Epithelial cell of prostate (primary cell): Measurements from ENCODE around the gene CCT4.
"Not testable (repeated sequence)": the region's sequence is repeated elsewhere in the genome, so short reads cannot be mapped to it uniquely, and the experiment has no call there.

Experiments used
- DNase-seq: peaks from one replicate; pipeline ENCODE4 v3.0.0-alpha.2; 2011; ENCODE audit warnings: low read depth, low spot score
- H3K27ac ChIP-seq: fragments of 450-650 bp; 2 replicates; pipeline ENCODE4 v1.5.1; 2017; ENCODE audit warnings: mild to moderate bottlenecking

Gene CCT4

GRCh38 chr2:61882850-61883249 is 5.6 kb downstream of the CCT4 start:
- no peak for DNase-seq
- no peak overlapping the region for H3K27ac ChIP-seq

DNA sequence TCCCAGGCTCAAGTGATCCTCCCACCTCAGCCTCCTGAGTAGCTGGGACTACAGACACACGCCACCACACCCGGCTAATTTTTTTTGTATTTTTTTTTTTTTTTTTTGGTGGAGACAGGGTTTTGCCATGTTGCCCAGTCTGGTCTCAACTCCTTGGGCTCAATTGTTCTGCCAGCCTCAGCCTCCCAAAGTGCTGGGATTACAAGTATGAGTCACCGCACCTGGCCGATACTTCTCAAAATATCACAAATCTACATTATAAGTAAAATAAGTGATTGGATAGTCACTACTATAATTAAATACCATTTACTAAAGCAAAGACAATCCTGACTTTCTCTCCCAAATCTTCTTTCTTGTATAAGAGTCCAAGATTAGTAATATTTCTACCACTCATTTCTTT is 9.1 kb downstream of the CCT4 start:
- peak overlapping the region; percentile 54 for H3K27ac ChIP-seq

GRCh38 chr2:61878761-61879160 is 9.7 kb downstream of the CCT4 start:
- H3K27ac ChIP-seq, result peak overlapping the region; percentile 54
- DNase-seq, result no peak

More for the DNA sequence above, 9.1 kb downstream of the CCT4 start:
- not testable (repeated sequence) for DNase-seq

GRCh38 chr2:61877571-61878245 is 10.7 kb downstream of the CCT4 start:
- peak overlapping the region; percentile 54 for H3K27ac ChIP-seq
- no peak for DNase-seq

DNA sequence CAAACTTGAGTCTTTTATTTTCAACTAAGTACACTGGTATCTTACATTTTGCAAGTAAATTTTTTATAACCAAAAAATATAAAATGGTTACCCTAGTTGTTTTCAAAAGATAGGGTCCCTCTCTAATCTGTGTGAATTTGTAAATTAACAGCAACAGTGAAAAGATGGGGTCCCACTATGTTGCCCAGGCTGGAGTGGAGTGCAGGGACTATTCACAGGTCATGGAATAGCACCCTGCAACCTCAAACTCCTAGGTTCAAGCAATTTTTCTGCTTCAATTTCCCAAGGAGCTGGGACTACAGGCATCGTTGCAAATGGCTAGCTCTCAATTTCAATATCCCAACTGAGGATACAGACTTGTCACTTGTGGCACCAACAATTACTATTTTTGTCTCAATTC is 12.1 kb downstream of the CCT4 start:
- no peak for DNase-seq
- no peak overlapping the region for H3K27ac ChIP-seq

GRCh38 chr2:61866482-61867089 is 21.9 kb downstream of the CCT4 start:
- not testable (repeated sequence) for H3K27ac ChIP-seq, DNase-seq

DNA sequence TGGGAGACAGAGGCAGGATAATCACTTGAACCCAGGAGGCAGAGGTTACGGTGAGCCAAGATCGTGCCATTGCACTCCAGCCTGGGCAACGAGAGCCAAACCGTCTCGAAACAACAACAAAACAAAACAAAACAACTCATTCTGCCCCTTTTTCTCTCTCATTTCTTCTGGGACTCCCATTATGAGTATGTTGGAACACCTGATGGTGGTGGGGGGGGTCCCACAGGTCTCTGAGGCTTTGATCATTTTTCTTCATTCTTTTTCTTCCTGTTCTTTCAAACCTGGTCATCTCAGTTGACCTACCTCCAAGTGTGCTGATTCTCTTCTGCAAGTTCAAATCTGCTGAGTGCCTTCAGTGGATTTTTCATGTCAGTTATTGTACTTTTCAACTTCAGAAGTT is 26.4 kb downstream of the CCT4 start:
- no peak for DNase-seq
- no peak overlapping the region for H3K27ac ChIP-seq

DNA sequence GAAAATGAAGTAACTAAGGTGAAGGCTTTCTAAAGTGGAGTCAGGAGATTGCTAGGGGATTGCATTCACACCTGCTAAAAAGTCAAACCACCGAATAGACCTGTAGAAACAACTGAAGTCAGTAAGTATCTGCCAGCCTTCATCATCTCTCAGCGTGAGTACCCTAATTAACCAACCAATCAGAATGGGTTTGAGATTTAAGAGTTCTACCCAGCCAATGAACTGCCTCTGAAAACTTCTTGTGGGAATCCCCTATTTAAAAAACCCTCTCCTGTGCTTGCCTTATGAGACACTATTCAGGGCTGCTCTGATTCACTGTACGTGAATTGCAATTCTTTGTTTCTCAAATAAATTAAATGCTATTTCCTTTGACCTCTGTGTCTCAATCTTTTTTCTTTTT is 31.2 kb downstream of the CCT4 start:
- H3K27ac ChIP-seq, result no peak overlapping the region
- no peak for DNase-seq

GRCh38 chr2:61855318-61855613 is 33.2 kb downstream of the CCT4 start:
- H3K27ac ChIP-seq, result peak overlapping the region; percentile 40
- no peak for DNase-seq

DNA sequence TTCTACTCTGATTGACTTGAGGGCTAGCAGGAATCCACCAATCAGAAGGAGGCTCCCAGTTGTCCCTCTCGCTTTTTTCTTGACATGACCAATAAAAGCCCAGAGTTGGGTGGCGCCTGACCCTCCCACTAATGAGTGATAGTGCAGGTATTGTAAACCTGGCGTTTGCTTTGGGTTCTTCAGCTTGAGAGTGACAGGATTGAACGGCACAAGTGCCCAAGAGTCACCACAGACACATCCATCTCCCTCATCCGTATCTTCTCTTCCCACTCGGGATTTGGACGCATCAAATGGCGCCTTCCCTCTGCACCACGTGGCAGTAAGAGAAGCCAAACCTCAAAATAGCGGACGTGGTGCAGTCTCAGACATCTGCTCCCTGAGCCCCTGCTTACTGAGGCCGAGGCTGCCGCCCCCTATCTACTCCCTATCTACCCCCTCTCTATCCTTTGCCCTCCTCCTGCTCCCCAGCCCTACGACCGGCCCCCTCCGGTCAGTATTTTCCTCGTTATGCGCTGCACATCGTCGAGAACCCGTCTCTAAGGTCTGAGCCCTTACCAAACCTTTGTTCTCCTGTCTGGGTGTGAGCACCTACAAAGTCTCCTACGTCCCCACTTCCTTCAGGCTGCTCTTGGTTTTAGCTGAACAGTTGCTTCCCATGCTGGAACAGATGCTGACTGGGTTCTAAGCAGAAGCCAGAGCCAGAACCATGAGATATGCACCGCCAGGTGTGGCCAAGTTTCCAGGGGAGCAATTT is 33.7 kb downstream of the CCT4 start:
- peak; percentile 93 for DNase-seq
- peak overlapping the region; percentile 40 for H3K27ac ChIP-seq

- H3K27ac ChIP-seq, result peak within 1 kb of the TSS; percentile 40
- no peak for DNase-seq
Observed at GRCh38 chr2:61853847-61854563, 34.5 kb downstream of the CCT4 start, which contains the start of gene FAM161A. FAM161A (minus strand) TSS chr2:61854060; CDS start chr2:61854041, 19 bp downstream.

DNA sequence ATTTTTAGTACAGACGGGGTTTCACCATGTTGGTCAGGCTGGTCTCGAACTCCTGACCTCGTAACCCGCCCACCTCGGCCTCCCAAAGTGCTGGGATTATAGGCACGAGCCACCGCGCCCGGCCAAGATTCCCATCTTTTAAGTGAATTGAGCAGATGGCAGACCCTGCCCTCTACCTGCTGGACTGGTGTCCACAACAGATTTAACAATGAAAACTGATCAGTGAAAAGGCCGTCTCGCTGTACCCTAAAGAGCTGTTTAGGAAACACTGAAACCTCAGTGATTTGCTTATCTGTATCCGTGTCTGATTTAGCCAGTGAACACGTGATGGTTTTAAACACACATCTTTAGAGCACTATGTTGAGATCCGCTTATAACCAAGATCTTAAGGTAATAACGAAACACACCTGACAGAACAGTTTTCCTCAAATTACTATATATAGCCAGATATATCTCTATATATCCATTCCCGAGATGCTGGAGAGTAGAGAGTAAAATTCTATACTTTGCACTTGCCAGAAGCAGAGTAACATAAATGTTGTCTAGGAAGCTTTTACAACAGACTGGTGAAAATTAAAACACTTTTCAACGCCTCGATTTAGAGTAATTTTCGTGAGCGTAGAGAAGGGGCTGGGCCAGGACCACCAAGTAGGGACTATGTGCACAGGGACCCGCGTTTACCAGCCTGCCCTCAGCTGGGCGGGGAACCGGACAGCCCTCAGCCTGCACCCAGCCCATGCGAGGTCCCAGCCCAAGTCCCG is 35.2 kb downstream of the CCT4 start:
- H3K27ac ChIP-seq, result peak overlapping the region; percentile 40
- no peak for DNase-seq

- not testable (repeated sequence) for H3K27ac ChIP-seq, DNase-seq
Observed at GRCh38 chr2:61851270-61851669, 37.2 kb downstream of the CCT4 start.

DNA sequence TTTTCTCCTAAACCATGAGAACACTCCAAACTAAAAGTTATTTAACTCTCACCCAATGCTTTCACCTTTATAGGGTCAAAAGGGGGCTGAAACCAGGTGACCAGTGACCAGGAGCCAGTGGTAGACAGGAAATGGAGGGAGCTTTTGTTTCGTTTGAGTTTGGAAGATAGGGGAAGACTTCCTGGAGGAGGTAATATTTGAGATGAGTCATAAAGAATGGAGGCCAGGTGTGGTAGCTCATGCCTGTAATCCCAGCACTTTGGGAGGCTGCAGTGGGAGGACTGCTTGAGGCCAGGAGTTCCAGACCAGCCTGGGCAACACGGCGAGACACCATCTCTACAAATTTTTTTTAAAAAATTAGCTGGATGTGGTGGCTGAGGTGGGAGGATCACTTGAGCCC is 43.1 kb downstream of the CCT4 start:
- no peak overlapping the region for H3K27ac ChIP-seq
- no peak for DNase-seq

DNA sequence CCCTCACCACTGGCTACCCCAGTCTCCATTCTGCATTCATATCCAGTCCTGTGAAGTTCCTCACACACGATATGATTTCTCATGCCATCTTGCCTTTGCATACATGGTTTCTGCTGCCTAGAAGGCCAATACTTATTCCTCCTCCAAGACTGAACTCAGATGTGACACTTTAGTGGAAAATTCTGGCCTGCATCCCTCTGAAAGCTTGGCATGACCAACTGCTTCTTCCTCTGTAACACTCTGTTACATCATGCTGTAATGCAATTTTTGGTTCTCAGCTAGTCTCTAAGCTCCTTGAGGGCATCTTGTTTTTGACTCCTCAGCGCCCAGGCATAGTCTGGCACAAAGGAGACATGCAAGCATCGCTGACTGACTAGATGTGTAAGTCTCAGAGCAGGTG is 47.2 kb downstream of the CCT4 start:
- DNase-seq, result no peak
- H3K27ac ChIP-seq, result no peak overlapping the region

- DNase-seq, result peak; percentile 12
- no peak overlapping the region for H3K27ac ChIP-seq
Observed at GRCh38 chr2:61834893-61835292, 53.6 kb downstream of the CCT4 start.

DNA sequence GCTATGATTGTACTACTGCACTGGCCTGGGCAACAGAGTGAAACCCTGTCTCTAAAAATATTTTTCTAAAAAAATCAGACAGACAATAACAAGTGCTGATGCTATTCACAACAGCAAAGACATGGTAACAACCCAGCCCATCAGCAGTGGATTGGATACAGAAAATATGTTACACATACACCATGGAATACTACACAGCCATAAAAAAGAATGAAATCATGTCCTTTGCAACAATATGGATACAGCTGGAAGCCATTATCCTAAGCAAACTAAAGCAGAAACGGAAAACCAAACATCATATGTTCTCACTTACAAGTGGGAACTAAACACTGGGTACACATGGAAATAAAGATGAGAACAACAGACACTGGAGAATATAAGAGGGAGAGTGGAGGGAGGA is 54.5 kb downstream of the CCT4 start:
- no peak overlapping the region for H3K27ac ChIP-seq
- DNase-seq, result no peak

DNA sequence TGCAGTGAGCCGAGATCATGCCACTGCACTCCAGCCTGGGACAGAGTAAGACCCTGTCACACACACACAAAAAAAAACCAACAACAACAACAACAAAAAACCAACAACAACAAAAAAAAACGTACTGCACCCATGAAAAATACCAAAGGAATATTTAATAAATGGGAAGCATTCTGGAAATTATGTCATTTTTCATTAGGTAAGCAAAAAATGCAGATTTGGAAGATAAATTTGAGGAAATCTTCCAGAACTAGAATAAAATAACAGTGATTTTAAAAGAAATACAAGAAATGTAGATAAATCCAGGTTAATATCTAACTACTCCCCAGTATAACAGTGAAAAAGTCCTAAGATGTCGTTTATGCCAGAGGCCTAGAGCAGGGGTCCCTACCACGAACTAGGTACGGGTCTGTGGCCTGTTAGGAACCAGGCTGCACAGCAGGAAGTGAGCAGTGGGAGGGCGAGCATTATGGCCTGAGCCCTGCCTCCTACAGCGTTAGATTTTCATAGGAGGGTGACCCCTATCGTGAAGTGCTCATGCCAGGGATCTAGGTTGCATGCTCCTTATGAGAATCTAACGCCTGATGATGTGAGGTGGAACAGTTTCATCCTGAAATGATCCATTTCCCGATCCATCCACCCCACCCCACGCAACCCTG is 56.1 kb downstream of the CCT4 start:
- no peak overlapping the region for H3K27ac ChIP-seq
- no peak for DNase-seq

- H3K27ac ChIP-seq, result no peak overlapping the region
- no peak for DNase-seq
Observed at GRCh38 chr2:61822255-61822654, 66.2 kb downstream of the CCT4 start.
